Activated T-helper 9 cell treated with anti-CD3 and anti-CD28 coated beads, Interleukin-2, amount 50 U/mL, for 16 hours (primary cell): Measurements from ENCODE around the gene TBX2.

Experiments
- DNase-seq: peaks from one replicate; pipeline ENCODE4 v3.0.0-alpha.2; 2020; ENCODE audit warnings: low read depth

TBX2 gene

GRCh38 chr17:61387511-61388305 is 11.9 kb upstream of the TBX2 start:
- no peak for DNase-seq

GRCh38 chr17:61388561-61389356 is 10.9 kb upstream of the TBX2 start:
- DNase-seq = no peak

- no peak for DNase-seq
These were observed 9.8 kb upstream of the TBX2 start for GRCh38 chr17:61389670-61390478.

GRCh38 chr17:61390479-61390791 is 9.2 kb upstream of the TBX2 start:
- DNase-seq = no peak

- DNase-seq = no peak
These were observed 7.9 kb upstream of the TBX2 start for GRCh38 chr17:61391595-61392291.

- no peak for DNase-seq
These were observed 7.0 kb upstream of the TBX2 start for GRCh38 chr17:61392679-61393078.

- DNase-seq = no peak
These were observed 6.1 kb upstream of the TBX2 start for GRCh38 chr17:61393550-61393903.

GRCh38 chr17:61393904-61394629 is 5.6 kb upstream of the TBX2 start:
- no peak for DNase-seq

- no peak for DNase-seq
These were observed 4.8 kb upstream of the TBX2 start for GRCh38 chr17:61394630-61395408.

- no peak for DNase-seq
These were observed 4.1 kb upstream of the TBX2 start for GRCh38 chr17:61395409-61395982.

GRCh38 chr17:61395983-61396585 is 3.6 kb upstream of the TBX2 start:
- no peak for DNase-seq

- no peak for DNase-seq
These were observed 3.0 kb upstream of the TBX2 start for GRCh38 chr17:61396586-61397085.

- no peak for DNase-seq
These were observed 2.4 kb upstream of the TBX2 start for GRCh38 chr17:61397086-61397842.

- no peak for DNase-seq
These were observed 917 bp upstream of the TBX2 start for GRCh38 chr17:61398721-61399130.

GRCh38 chr17:61400066-61400716 is 548 bp downstream of the TBX2 start:
- no peak for DNase-seq

- no peak for DNase-seq
These were observed 1.2 kb downstream of the TBX2 start for GRCh38 chr17:61400717-61401388.

- no peak for DNase-seq
These were observed 1.9 kb downstream of the TBX2 start for GRCh38 chr17:61401389-61402072.
